HG03139 (cell line): ENCODE results near the gene PAWR.
"Not testable (repeated sequence)": the region's sequence is repeated elsewhere in the genome, so short reads cannot be mapped to it uniquely, and the experiment has no call there.

Source experiments
- ATAC-seq: cut with Tn5 transposase; IDR thresholded peaks from one replicate; pipeline ENCODE4 v1.9.1; 2021; ENCODE audit not compliant: unreplicated experiment

PAWR gene

GRCh38 chr12:79687711-79688260 lies 3.0 kb downstream of the PAWR start:
- ATAC-seq: no peak

GRCh38 chr12:79686171-79686570 lies 4.6 kb downstream of the PAWR start:
- ATAC-seq: no peak

- ATAC-seq: no peak
These were observed 5.7 kb downstream of the PAWR start for GRCh38 chr12:79685068-79685467.

GRCh38 chr12:79684338-79684737 lies 6.4 kb downstream of the PAWR start:
- ATAC-seq: not testable (repeated sequence)

GRCh38 chr12:79682593-79682992 lies 8.2 kb downstream of the PAWR start:
- no peak for ATAC-seq

- no peak for ATAC-seq
These were observed 9.7 kb downstream of the PAWR start for GRCh38 chr12:79681008-79681590.

GRCh38 chr12:79680051-79680450 lies 10.7 kb downstream of the PAWR start:
- ATAC-seq: no peak

GRCh38 chr12:79678306-79678705 lies 12.5 kb downstream of the PAWR start:
- no peak for ATAC-seq

- no peak for ATAC-seq
These were observed 13.1 kb downstream of the PAWR start for GRCh38 chr12:79677672-79678071.

- ATAC-seq: no peak
These were observed 14.2 kb downstream of the PAWR start for GRCh38 chr12:79676579-79676978.

GRCh38 chr12:79674629-79675028 lies 16.1 kb downstream of the PAWR start:
- no peak for ATAC-seq

GRCh38 chr12:79673354-79673753 lies 17.4 kb downstream of the PAWR start:
- ATAC-seq: no peak

GRCh38 chr12:79668113-79668512 lies 22.7 kb downstream of the PAWR start:
- no peak for ATAC-seq

GRCh38 chr12:79665212-79665887 lies 25.4 kb downstream of the PAWR start:
- ATAC-seq: no peak

GRCh38 chr12:79664518-79664917 lies 26.2 kb downstream of the PAWR start:
- ATAC-seq: no peak

GRCh38 chr12:79662046-79662811 lies 28.5 kb downstream of the PAWR start:
- no peak for ATAC-seq

GRCh38 chr12:79661629-79662028 lies 29.1 kb downstream of the PAWR start:
- ATAC-seq: no peak

GRCh38 chr12:79659961-79660431 lies 30.8 kb downstream of the PAWR start:
- no peak for ATAC-seq

GRCh38 chr12:79658221-79658620 lies 32.5 kb downstream of the PAWR start:
- ATAC-seq: no peak

GRCh38 chr12:79657136-79657535 lies 33.6 kb downstream of the PAWR start:
- ATAC-seq: no peak

GRCh38 chr12:79655036-79655435 lies 35.7 kb downstream of the PAWR start:
- ATAC-seq: no peak

GRCh38 chr12:79652521-79652920 lies 38.2 kb downstream of the PAWR start:
- no peak for ATAC-seq
